GM10248 (cell line): Measurements from ENCODE around the gene TMEM129.
A peak's percentile ranks its signal among the peaks of the same experiment; 100 is the strongest.

Experiments used
- CTCF ChIA-PET: fragments of 300-600 bp; sonication (Branson Sonifier 250); formaldehyde crosslinking; extraction: SDS; loops from one replicate; lab custom pipeline; 2021; ENCODE audit warnings: antibody characterized with exemption; lab: Yijun Ruan, JAX
- POLR2A ChIA-PET: fragments of 350-650 bp; sonication (Branson Sonifier 250); formaldehyde crosslinking; extraction: SDS; loops from one replicate; lab custom pipeline; 2020; ENCODE audit warnings: antibody characterized with exemption; lab: Yijun Ruan, JAX
- DNase-seq: peaks from one replicate; pipeline ENCODE4 v3.0.0; 2012; ENCODE audit errors: extremely low spot score
- CTCF ChIP-seq: IDR thresholded peaks from 2 replicates; pipeline ENCODE4 v1.5.1; 2012; ENCODE audit warnings: mild to moderate bottlenecking, low read depth; ENCODE audit errors: extremely low read depth, missing control alignments, control extremely low read depth

Gene TMEM129

GRCh38 chr4:1683736-1684505, 37.2 kb downstream of the TMEM129 start, which contains the start of gene FAM53A:
Gene FAM53A, minus strand, starts transcription at chr4:1684313. Its CDS starts 15,572 bp downstream, at chr4:1668741.
- ChIA-PET CTCF (interaction anchor here (2.7 kb wide), 1 partner anchor 10 kb away, joined by 15 read pairs; no protein-coding TSS in a partner anchor), POLR2A (no interaction called here)
- peak; percentile 11 for TF ChIP-seq CTCF
- DNase-seq = peak; percentile 97

GRCh38 chr4:1683261-1683735, 37.8 kb downstream of the TMEM129 start:
- CTCF ChIA-PET = interaction anchor here (1.6 to 2.7 kb wide), 2 partner anchors 10 to 54 kb away, joined by 4 to 15 read pairs; no protein-coding TSS in a partner anchor
- no peak for TF ChIP-seq CTCF
- DNase-seq = no peak
- POLR2A ChIA-PET = no interaction called here

GRCh38 chr4:1682860-1683259, 38.3 kb downstream of the TMEM129 start:
- POLR2A ChIA-PET = no interaction called here
- TF ChIP-seq CTCF = no peak
- no peak for DNase-seq

GRCh38 chr4:1678244-1678643, 42.9 kb downstream of the TMEM129 start:
- ChIA-PET POLR2A (no interaction called here), CTCF (interaction anchor here (1.3 kb wide), 1 partner anchor 15 kb away, joined by 4 read pairs; no protein-coding TSS in a partner anchor)
- TF ChIP-seq CTCF = no peak
- no peak for DNase-seq

More at GRCh38 chr4:1682860-1683259, 38.3 kb downstream of the TMEM129 start:
- CTCF ChIA-PET = interaction anchor here (1.6 to 2.7 kb wide), 2 partner anchors 11 to 54 kb away, joined by 4 to 15 read pairs; no protein-coding TSS in a partner anchor

DNA sequence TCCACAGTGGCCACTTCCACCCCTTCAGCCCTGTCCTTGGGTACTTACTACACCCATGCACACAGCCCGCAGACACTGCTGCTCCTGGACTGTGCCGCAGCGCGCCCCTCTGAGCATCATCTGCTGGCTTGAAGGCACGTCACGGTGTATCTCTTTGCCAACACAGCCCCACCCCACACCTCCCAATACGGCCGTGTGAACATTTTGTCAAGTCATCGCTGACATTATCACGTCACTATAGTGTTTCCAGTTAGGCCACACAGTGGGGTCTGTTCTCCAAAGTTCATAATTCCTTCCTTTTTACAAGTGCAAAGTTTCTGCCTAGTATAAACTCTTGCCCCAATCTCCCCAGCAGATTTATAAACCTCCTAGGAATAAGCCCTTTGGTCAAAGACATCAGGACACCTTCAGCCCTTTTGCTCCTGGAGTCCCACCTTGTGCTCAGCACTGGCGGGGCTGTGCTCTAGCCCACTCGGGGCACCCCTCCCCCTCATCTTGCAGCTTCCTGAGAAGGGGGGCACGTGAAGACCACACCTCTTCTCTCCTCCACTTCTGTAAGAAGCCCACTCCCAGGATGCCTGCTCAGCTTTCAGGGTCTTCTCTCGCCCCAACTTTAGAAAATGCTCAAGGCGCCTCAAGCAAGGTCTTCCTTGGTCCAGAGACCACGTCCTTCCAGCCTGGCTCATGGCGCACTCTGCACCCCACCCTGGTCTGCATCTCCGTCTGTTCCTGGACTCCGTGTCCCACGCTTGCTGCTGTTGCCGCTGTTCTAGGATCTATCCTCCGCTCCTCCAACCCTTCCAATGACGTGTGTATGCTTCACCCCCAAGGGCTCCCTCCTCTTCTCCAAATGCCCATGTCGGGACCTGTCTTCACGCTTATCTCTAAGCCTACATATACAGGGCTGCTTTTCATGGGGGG, 44.3 kb downstream of the TMEM129 start:
- no peak for DNase-seq
- ChIA-PET CTCF (interaction anchor here (1.3 to 2.5 kb wide), 2 partner anchors 16 to 17 kb away, joined by 4 to 9 read pairs; no protein-coding TSS in a partner anchor), POLR2A (no interaction called here)
- no peak for TF ChIP-seq CTCF

- POLR2A ChIA-PET = interaction anchor here (0.6 kb wide), 1 partner anchor 22 kb away, joined by 3 read pairs; no protein-coding TSS in a partner anchor
Observed at GRCh38 chr4:1675802-1676137, 45.4 kb downstream of the TMEM129 start.

More at GRCh38 chr4:1675802-1676137, 45.4 kb downstream of the TMEM129 start:
- no peak for DNase-seq
- CTCF ChIA-PET = interaction anchor here (2.5 kb wide), 1 partner anchor 17 kb away, joined by 9 read pairs; no protein-coding TSS in a partner anchor
- no peak for TF ChIP-seq CTCF
